Kasumi-1 (cell line): Measurements from ENCODE around the gene ZNF672.
"Not testable (repeated sequence)": the region's sequence is repeated elsewhere in the genome, so short reads cannot be mapped to it uniquely, and the experiment has no call there.

Source experiments
- DNase-seq, 2 experiments: peaks; one replicate each; lab custom pipeline; 2025; lab: John Stamatoyannopoulos, UW

The ZNF672 gene

DNA sequence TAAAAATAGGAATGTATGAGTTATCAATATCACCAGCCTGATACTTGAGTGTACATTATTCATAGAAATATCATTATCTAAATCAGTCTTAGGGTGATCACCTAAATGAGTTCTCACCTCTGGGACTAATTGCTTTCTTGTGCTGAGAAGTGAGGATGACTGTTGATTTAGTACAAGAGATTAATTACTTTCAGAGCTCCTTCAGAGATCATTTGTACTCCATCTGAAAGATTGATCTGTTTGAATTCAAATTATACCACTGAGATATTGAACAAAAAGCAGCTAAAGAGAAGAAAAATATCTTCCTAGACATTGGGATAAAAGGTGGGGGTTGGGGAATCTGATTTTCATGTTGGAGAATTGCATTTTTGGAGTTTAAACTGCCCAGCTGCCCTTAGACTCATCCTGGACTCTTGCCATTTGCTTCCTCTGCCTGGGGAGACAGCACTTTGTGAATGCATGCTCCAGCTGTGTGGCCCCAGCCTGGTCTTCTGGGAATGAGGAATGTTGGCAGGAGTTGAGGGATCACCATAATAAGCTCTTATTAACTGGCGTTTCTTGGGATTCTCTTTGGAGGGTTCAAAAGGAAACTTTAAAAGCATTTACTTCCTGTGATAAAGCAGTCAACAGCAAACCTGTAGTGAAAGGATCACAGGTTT lies 48.3 kb downstream of the ZNF672 start:
- no peak for DNase-seq

DNA sequence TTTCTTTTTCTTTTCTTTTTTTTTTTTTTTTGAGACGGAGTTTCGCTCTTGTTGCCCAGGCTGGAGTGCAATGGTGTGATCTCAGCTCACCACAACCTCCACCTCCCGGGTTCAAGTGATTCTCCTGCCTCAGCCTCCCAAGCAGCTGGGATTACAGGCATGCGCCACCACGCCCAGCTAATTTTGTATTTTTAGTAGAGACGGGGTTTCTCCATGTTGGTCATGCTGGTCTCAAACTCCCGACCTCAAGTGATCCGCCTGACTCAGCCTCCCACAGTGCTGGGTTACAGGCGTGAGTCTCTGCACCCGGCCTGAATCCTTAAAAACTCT lies 51.9 kb downstream of the ZNF672 start:
- not testable (repeated sequence) for DNase-seq

DNA sequence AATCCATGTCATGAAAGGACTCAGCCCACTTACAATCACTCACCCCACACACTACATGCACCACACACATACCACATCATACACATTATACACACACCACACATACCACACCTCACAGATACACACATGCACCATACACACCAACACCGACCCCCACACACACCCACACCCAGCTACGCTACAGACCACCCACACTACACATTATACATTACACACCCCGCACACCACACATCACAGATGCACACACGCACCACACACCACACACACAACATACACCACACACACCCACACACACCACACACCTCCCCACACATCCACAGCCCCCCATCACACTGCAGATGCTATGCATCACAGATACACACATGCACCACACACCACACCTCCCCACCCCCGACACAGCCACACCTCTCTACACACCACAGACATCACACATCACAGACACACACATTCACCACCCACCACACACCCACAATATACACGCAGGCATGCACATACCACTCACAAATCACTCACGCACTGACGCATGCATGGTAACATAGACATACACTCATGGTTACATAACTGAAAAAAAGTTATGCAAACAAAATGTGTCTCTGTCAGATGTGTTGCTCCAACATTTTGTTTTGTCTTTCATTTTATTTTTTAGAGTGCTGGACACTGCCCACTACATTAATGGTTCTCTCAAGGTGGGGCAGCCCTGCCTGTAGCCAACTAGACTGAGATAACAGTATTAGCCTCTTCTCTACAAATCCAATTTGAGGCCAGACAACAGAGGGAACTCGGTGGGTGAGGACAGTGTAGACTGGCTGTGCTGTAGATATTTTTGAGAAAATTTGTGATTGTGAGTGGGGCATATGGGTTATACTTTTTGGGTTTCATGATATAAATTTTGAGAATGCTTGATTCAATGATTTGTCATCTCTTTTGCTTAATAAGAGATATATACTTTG lies 52.8 kb downstream of the ZNF672 start:
- no peak for DNase-seq

DNA sequence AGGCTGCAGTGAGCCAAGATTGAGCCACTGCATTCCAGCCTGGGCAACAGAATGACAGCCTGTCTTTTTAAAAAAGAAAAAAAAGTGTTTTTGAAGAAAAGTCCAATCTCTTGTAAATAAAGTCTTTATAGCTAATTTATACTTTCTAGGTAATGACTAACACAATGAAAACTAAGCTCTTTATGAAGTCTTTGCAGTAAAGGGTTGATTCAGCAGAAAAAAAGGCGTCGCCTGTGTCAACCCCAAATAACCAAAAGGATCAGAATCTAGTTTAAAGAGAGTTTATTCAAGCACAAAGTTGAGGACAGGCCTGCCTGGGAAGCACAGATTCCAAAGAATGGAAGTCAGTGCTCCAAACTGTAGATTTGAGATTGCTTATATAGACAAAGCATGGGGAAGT lies 53.7 kb downstream of the ZNF672 start:
- DNase-seq = no peak

DNA sequence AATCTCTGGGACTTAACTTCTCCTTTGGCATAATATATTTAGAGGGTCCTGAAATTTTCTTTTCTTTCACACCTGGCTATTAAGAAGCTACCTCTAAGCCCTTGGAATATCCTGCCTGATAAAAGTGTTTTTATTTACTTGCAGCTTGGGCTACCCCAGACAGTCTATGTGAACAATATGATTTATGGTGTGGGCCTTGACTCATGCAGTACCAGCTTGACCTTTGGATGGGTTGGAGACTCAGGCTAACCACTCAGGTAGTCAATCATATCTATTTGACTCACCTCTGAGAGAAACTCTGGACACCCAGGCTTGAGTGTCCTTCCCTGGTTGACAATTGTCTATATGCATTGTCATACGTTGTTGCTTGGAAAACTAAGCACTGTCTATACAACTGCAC lies 54.6 kb downstream of the ZNF672 start:
- no peak for DNase-seq

DNA sequence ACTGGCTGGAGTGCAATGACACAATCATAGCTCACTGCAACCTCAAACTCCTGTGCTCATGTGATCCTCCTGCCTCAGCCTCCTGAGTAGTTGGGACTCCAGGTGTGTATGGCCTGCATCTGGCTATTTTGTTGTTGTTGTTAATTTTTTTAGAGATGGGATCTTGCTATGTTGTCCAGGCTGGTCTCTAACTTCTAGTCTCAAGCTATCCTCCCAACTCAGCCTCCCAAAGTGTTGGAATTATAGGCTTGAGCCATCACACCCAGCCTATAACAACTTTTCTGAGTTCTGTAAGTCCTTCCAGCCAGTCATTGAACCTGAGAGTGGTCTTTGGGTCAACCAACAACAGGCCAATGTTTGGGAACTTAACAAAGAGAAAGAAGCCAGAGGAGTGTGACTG lies 56.8 kb downstream of the ZNF672 start:
- DNase-seq = no peak

DNA sequence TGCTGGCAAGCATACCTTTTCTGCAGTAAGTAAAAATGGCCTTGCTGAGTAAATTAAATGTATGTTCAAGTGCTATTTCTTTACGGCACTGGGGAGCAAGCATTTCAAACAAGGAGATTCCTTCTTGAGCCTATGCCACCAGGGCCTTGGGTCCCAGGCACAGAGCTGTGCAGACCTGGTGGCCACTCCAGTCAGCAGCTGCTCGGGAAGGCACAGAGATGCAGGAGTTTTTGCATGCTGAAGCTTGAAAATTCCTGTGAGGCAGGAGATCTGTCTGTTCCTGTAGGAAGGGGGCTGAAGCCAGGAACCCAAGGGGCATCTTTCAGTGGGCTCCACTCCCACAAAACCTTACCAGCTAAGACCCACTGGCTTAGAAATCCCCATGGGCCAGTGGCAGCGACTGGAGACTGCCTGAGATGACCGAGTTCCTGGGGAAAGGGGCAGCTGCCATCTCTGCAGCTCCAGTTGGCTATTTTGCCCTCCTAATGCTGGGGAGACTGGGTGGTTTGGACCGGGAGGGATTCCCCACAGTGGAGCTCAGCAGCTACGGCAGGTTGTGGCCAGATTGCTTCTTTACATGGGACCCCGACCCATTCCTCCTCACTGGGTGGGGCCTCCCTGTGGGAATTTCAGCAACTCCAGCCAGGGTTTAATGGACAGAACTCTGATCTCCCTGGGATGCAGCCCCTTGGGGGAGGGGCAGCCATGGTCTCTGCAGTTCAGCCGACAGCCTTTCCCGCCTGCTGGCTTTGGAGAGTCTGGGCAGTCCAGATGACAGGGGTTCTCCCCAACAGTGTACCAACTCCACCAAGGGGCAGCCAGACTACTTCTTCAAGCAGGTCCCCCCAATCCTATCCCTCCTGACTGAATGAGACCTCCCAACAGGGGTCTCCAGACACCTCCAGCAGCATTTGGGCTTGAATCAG lies 59.7 kb downstream of the ZNF672 start:
- DNase-seq = no peak
